HCT116 (cell line): Measurements from ENCODE around the gene ABCB10. TPM values are rescaled to one million over a fixed set of nuclear protein-coding genes. Genes with fewer than 3 reads are reported as not detected.

Source experiments
- ATAC-seq: fragments of 200-7000 bp; cut with Tn5 transposase; 2 replicates; pipeline ENCODE4 v1.9.1; 2020; ENCODE audit warnings: mild to moderate bottlenecking, moderate library complexity
- BruUV-seq: library from RNA; stranded (reverse); fragments of 400-500 nt; replicated peaks from 2 replicates; lab custom pipeline; 2021; lab: Mats Ljungman, UMichigan
- CTCF ChIA-PET: fragments of 300-600 bp; sonication (Branson Sonifier 250); formaldehyde crosslinking; loops from one replicate; lab custom pipeline; 2021; ENCODE audit warnings: antibody characterized with exemption; lab: Charles Lee
- POLR2A ChIA-PET: fragments of 300-600, 350-600 bp; sonication (Branson Sonifier 250); formaldehyde crosslinking; loops from one replicate; lab custom pipeline; 2021; ENCODE audit warnings: antibody characterized with exemption; lab: Charles Lee
- RAD21 ChIA-PET, 2 experiments: fragments of 300-600 bp; sonication (Branson Sonifier 250); formaldehyde crosslinking; loops; one replicate each; lab custom pipeline; 2023; ENCODE audit warnings: low total read pairs in 2 of 2; ENCODE audit not compliant: uncharacterized antibody in 2 of 2, unreplicated experiment in 2 of 2, low non-redundant PET in 1 of 2; lab: Charles Lee
- DNase-seq: peaks from one replicate; pipeline ENCODE4 v3.0.0-alpha.2; 2010; ENCODE audit warnings: low read depth, low spot score
- H2AFZ ChIP-seq: fragments of 200-600 bp; shearing (Covaris generic), sonication (generic); 2 replicates; pipeline ENCODE4 v1.6.1; 2017; ENCODE audit warnings: low read depth, mixed run types, mixed read lengths, antibody characterized with exemption, low read length; ENCODE audit not compliant: poor library complexity, severe bottlenecking
- H3K27ac ChIP-seq: 2 replicates; pipeline ENCODE4 v1.5.1; 2012; ENCODE audit warnings: low read depth, low read length
- H3K27me3 ChIP-seq: fragments of 200-600 bp; sonication (generic); 2 replicates; pipeline ENCODE4 v1.6.1; 2016; ENCODE audit warnings: mixed run types, low read length, mixed read lengths; ENCODE audit not compliant: insufficient read depth
- H3K36me3 ChIP-seq, 2 experiments: fragments of 200-500 bp in 1 of 2; fragments of 200-600 bp in 1 of 2; sonication (Bioruptor generic) in 1 of 2; sonication (generic) in 1 of 2; 2 replicates each; pipeline versions ENCODE4 v1.5.1 to v1.6.1; 2014 to 2016; ENCODE audit warnings: low read length in 2 of 2, inconsistent platforms in 1 of 2, mixed read lengths in 1 of 2, mixed run types in 1 of 2; ENCODE audit not compliant: insufficient read depth in 2 of 2, control insufficient read depth in 1 of 2
- H3K4me1 ChIP-seq, 2 experiments: fragments of 200-600 bp in 1 of 2; sonication (generic) in 1 of 2; 2 replicates each; pipeline versions ENCODE4 v1.5.1 to v1.6.1; 2012 to 2017; ENCODE audit warnings: low read length in 2 of 2, inconsistent platforms in 1 of 2, mild to moderate bottlenecking in 1 of 2, mixed read lengths in 1 of 2, mixed run types in 1 of 2, moderate library complexity in 1 of 2; ENCODE audit not compliant: insufficient read depth in 2 of 2, control insufficient read depth in 1 of 2
- H3K4me2 ChIP-seq: fragments of 200-600 bp; sonication (generic); 2 replicates; pipeline ENCODE4 v1.6.1; 2017; ENCODE audit warnings: mixed run types, low read length, mixed read lengths
- H3K4me3 ChIP-seq, 2 experiments: fragments of 200-600 bp in 1 of 2; sonication (generic) in 1 of 2; replicated peaks in 1 of 2; 2 replicates each; pipeline ENCODE4 v1.5.1; 2011 to 2016; ENCODE audit warnings: low read length in 2 of 2, control low read depth in 1 of 2, low read depth in 1 of 2, mild to moderate bottlenecking in 1 of 2, mixed read lengths in 1 of 2, mixed run types in 1 of 2
- H3K79me2 ChIP-seq: fragments of 200-600 bp; sonication (generic); 2 replicates; pipeline ENCODE4 v1.6.1; 2017; ENCODE audit warnings: mild to moderate bottlenecking, mixed run types, low read length, moderate library complexity, mixed read lengths; ENCODE audit not compliant: insufficient read depth
- H3K9ac ChIP-seq: fragments of 200-600 bp; sonication (generic); 2 replicates; pipeline ENCODE4 v1.6.1; 2016; ENCODE audit warnings: low read length, mixed read lengths
- H3K9me2 ChIP-seq: fragments of 200-600 bp; sonication (generic), shearing (Covaris generic); 2 replicates; pipeline ENCODE4 v1.6.1; 2017; ENCODE audit warnings: mixed run types, mild to moderate bottlenecking, moderate library complexity; ENCODE audit not compliant: insufficient read depth
- H3K9me3 ChIP-seq, 2 experiments: fragments of 200-500 bp in 1 of 2; fragments of 200-600 bp in 1 of 2; sonication (Bioruptor generic) in 1 of 2; sonication (generic) in 1 of 2; 2 replicates each; pipeline ENCODE4 v1.6.1; 2014 to 2017; ENCODE audit warnings: low read length in 2 of 2, mixed read lengths in 2 of 2, inconsistent platforms in 1 of 2, low read depth in 1 of 2, mild to moderate bottlenecking in 1 of 2, mixed run types in 1 of 2, moderate library complexity in 1 of 2; ENCODE audit not compliant: control insufficient read depth in 1 of 2, insufficient read depth in 1 of 2
- H4K20me1 ChIP-seq: fragments of 200-600 bp; sonication (generic), shearing (Covaris generic); 2 replicates; pipeline ENCODE4 v1.6.1; 2017; ENCODE audit warnings: mixed run types, mild to moderate bottlenecking, moderate library complexity; ENCODE audit not compliant: insufficient read depth
- CEBPB ChIP-seq: IDR thresholded peaks from 2 replicates; pipeline ENCODE4 v1.6.1; 2012; ENCODE audit warnings: low read depth
- CTCF ChIP-seq, 3 experiments: fragments of 200-600 bp in 1 of 3; sonication (generic) in 1 of 3; IDR thresholded peaks in 2 of 3; conservative IDR thresholded peaks in 1 of 3; 2 replicates each; pipeline ENCODE4 v1.5.1; 2012 to 2017; ENCODE audit warnings: low read depth in 2 of 3, low read length in 2 of 3, antibody characterized with exemption in 1 of 3, borderline replicate concordance in 1 of 3, control low read depth in 1 of 3, mild to moderate bottlenecking in 1 of 3, mixed read lengths in 1 of 3, mixed run types in 1 of 3, moderate library complexity in 1 of 3; ENCODE audit not compliant: insufficient read depth in 1 of 3
- ELF1 ChIP-seq: IDR thresholded peaks from 2 replicates; pipeline ENCODE4 v1.6.1; 2012; ENCODE audit warnings: low read depth, borderline replicate concordance
- EZH2 ChIP-seq: fragments of 200-600 bp; sonication (generic); IDR thresholded peaks from 2 replicates; pipeline ENCODE4 v1.6.1; 2017; ENCODE audit warnings: antibody characterized with exemption, mixed run types
- EZH2phosphoT487 ChIP-seq: fragments of 200-600 bp; IDR thresholded peaks from 2 replicates; pipeline ENCODE4 v1.6.1; 2018; ENCODE audit warnings: antibody characterized with exemption, borderline replicate concordance
- FOSL1 ChIP-seq: IDR thresholded peaks from 2 replicates; pipeline ENCODE4 v1.6.1; 2012; ENCODE audit warnings: low read depth
- JUND ChIP-seq: IDR thresholded peaks from 2 replicates; pipeline ENCODE4 v1.6.1; 2012
- MAX ChIP-seq: IDR thresholded peaks from 2 replicates; pipeline ENCODE4 v1.6.1; 2012
- POLR2A ChIP-seq: IDR thresholded peaks from 2 replicates; pipeline ENCODE4 v1.7.0; 2011; ENCODE audit warnings: borderline replicate concordance; ENCODE audit not compliant: insufficient read depth, insufficient read length; ENCODE audit errors: extremely low read depth
- POLR2AphosphoS5 ChIP-seq: IDR thresholded peaks from 2 replicates; pipeline ENCODE4 v1.6.1; 2011; ENCODE audit warnings: mild to moderate bottlenecking, low read depth, low read length, moderate library complexity
- RAD21 ChIP-seq: IDR thresholded peaks from 2 replicates; pipeline ENCODE4 v1.6.1; 2012; ENCODE audit warnings: low read depth, mild to moderate bottlenecking
- SIN3A ChIP-seq: IDR thresholded peaks from 2 replicates; pipeline ENCODE4 v1.6.1; 2012; ENCODE audit warnings: low read depth
- SP1 ChIP-seq: IDR thresholded peaks from 2 replicates; pipeline ENCODE4 v1.6.1; 2012; ENCODE audit warnings: low read depth
- SRF ChIP-seq: IDR thresholded peaks from 2 replicates; pipeline ENCODE4 v1.6.1; 2012; ENCODE audit warnings: low read depth
- TCF7L2 ChIP-seq: IDR thresholded peaks from 2 replicates; pipeline ENCODE4 v1.7.0; 2011; ENCODE audit warnings: borderline replicate concordance, inconsistent platforms; ENCODE audit not compliant: insufficient read depth, insufficient read length; ENCODE audit errors: extremely low read depth
- YY1 ChIP-seq: IDR thresholded peaks from 2 replicates; pipeline ENCODE4 v1.6.1; 2011; ENCODE audit warnings: low read length, low read depth, moderate library complexity, mild to moderate bottlenecking; ENCODE audit not compliant: insufficient replicate concordance; ENCODE audit errors: extremely low read depth
- ZFX ChIP-seq: fragments of 450-650 bp; IDR thresholded peaks from 2 replicates; pipeline ENCODE4 v1.6.1; 2017
- ZNF274 ChIP-seq: fragments of 200-500 bp; sonication (Bioruptor generic); IDR thresholded peaks from 2 replicates; pipeline ENCODE4 v1.6.1; 2014; ENCODE audit warnings: mild to moderate bottlenecking, low read depth, low read length, inconsistent platforms
- intact Hi-C: fragments of 100-400 bp; cut with micrococcal nuclease; formaldehyde crosslinking; loops from 2 replicates; pipeline ENCODE4 v1.10.0; 2022
- total RNA-seq: library from RNA; stranded (reverse); gene quantifications from one replicate; pipeline ENCODE4 v1.2.1, GENCODE V29; 2021; ENCODE audit not compliant: unreplicated experiment

Gene ABCB10
- total RNA-seq, 1 experiment from 2014 or later: 20.3 TPM

DNA sequence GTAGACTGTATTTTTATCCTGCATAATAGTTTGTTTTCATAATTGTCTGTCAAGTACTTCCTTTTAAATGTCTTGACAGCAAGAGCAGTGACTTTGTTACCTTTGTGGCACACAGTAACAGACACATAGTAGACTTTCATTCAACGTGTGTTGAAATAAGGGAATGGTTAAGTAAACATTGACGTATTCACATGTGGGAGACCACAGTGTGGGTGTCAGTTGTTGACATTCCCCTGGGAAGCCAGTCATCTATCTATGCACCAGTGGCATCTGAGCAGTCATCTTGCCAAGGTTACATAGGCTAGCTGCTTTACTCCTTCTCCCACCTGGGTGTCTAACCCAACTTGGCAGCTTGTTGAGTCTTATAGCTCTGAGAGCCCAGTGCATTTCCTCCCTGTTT, 48.9 kb downstream of the ABCB10 start:
- no peak overlapping the region for H3K4me3 ChIP-seq
- no peaks in the 10 kb centered on the region for H3K9me2 ChIP-seq
- ChIA-PET RAD21 (no interaction called here), CTCF (no interaction called here), POLR2A (no interaction called here)
- DNase-seq: no peak
- ATAC-seq: no peak
- peaks cover 32% of the 10 kb centered on the region for H3K79me2 ChIP-seq
- BruUV-seq: no TSS peak
- H3K9me3 ChIP-seq: no peaks in the 10 kb centered on the region
- no peaks in the 10 kb centered on the region for H4K20me1 ChIP-seq
- no peaks in the 10 kb centered on the region for H3K27me3 ChIP-seq
- peaks cover 5 to 20% of the 10 kb centered on the region in 2 experiments; a peak in 3 of 4 replicates for H3K4me1 ChIP-seq
- peaks cover 5 to 6% of the 10 kb centered on the region in 2 experiments; a peak in 1 of 4 replicates for H3K36me3 ChIP-seq
- intact Hi-C loops: no loop called here
- peak overlapping the region; percentile 96 for H3K4me2 ChIP-seq
- no peak overlapping the region for H3K9ac ChIP-seq
- no peak for TF ChIP-seq TCF7L2
- no peak for TF ChIP-seq EZH2phosphoT487
- TF ChIP-seq JUND: no peak
- no peak for TF ChIP-seq RAD21
- no peak for TF ChIP-seq POLR2AphosphoS5
- TF ChIP-seq SP1: no peak
- TF ChIP-seq POLR2A: no peak
- no peak for TF ChIP-seq SRF
- TF ChIP-seq FOSL1: no peak
- TF ChIP-seq ZNF274: no peak
- no peak for TF ChIP-seq CTCF (IDR thresholded peaks at IDR 0.05 in 2 of 3, conservative IDR thresholded peaks at IDR 0.05 in 1 of 3; ENCODE audit: borderline replicate concordance in 1 of 3, insufficient read depth in 1 of 3, low read depth in 2 of 3, low read length in 2 of 3)
- no peak for TF ChIP-seq YY1
- TF ChIP-seq ELF1: no peak
- no peak for TF ChIP-seq MAX
- no peak for TF ChIP-seq CEBPB
- no peak for TF ChIP-seq SIN3A
- no peak for TF ChIP-seq ZFX
- TF ChIP-seq EZH2: no peak
- no peak overlapping the region for H3K27ac ChIP-seq
- no peak overlapping the region for H2AFZ ChIP-seq
